ENCODE measurements around the gene GTF3C1. TPM values are rescaled to one million over a fixed set of nuclear protein-coding genes. Genes with fewer than 3 reads are reported as not detected.

The GTF3C1 gene
- total and polyA plus RNA-seq, 2 donors (not counting 1 experiment from before 2014, with no cell fraction given): 31.2 to 49.6 TPM

GRCh38 chr16:27500801-27501200 lies 48.9 kb downstream of the GTF3C1 start:
- ATAC-seq (ENCODE audit: low read depth) (no peak), DNase-seq (no peak)
- Histone ChIP-seq H3K79me2 (ENCODE audit: control insufficient read depth, insufficient read depth, low read length) (no peaks in the 10 kb centered on the region), H4K20me1 (ENCODE audit: control insufficient read depth, insufficient read depth, low read length, poor library complexity, severe bottlenecking) (no peaks in the 10 kb centered on the region), H3K9me3 (ENCODE audit: control extremely low read depth in 1 of 3, control insufficient read depth in 2 of 3, insufficient read depth in 1 of 3, low read length in 2 of 3) (no peaks in the 10 kb centered on the region), H3K9ac (ENCODE audit: low read length) (no peak overlapping the region), H3K27ac (ENCODE audit: low read length in 2 of 2) (no peak overlapping the region), H3K27me3 (replicated peaks in 1 of 4; ENCODE audit: control extremely low read depth in 1 of 4, control insufficient read depth in 3 of 4, insufficient read depth in 4 of 4, low read length in 3 of 4) (no peaks in the 10 kb centered on the region), H3K4me1 (ENCODE audit: control insufficient read depth in 2 of 2, insufficient read depth in 2 of 2, low read length in 2 of 2) (no peaks in the 10 kb centered on the region), H3K4me2 (replicated peaks; ENCODE audit: low read depth, low read length, poor library complexity, severe bottlenecking) (no peak overlapping the region), H3K4me3 (ENCODE audit: control extremely low read depth in 1 of 5, extremely low read depth in 1 of 5, insufficient read depth in 1 of 5, low read depth in 2 of 5, low read length in 4 of 5) (no peak overlapping the region), H3K36me3 (replicated peaks in 1 of 2; ENCODE audit: control extremely low read depth in 1 of 2, control insufficient read depth in 1 of 2, extremely low read depth in 1 of 2, insufficient read depth in 2 of 2, low read length in 1 of 2) (peaks cover 4 to 91% of the 10 kb centered on the region in 2 experiments), H2AFZ (ENCODE audit: insufficient read depth, low read depth, low read length, poor library complexity, severe bottlenecking) (no peak overlapping the region)
- WGBS (ENCODE audit: insufficient coverage): 100% methylated on average over 3 of the region's 3 CpGs
- Mint-ChIP-seq H3K27me3 (no peaks in the 10 kb centered on the region), H3K27ac (no peak overlapping the region), H3K4me1 (no peaks in the 10 kb centered on the region), H3K9me3 (ENCODE audit: insufficient read depth) (no peaks in the 10 kb centered on the region), H3K4me3 (no peak overlapping the region)
- intact Hi-C loops (cut with micrococcal nuclease): no loop called here
- TF ChIP-seq CTCF (IDR thresholded peaks at IDR 0.05): no peak
- no peak for TF ChIP-seq EZH2 (IDR thresholded peaks at IDR 0.05; ENCODE audit: borderline replicate concordance, insufficient read depth, low read depth, low read length, poor library complexity, severe bottlenecking)
- CTCF ChIA-PET: no interaction called here
- POLR2A ChIA-PET: no interaction called here

GRCh38 chr16:27499659-27500055 lies 50.1 kb downstream of the GTF3C1 start:
- no peak overlapping the region for H2AFZ ChIP-seq (ENCODE audit: insufficient read depth, low read depth, low read length, poor library complexity, severe bottlenecking)
- no peaks in the 10 kb centered on the region for H4K20me1 ChIP-seq (ENCODE audit: control insufficient read depth, insufficient read depth, low read length, poor library complexity, severe bottlenecking)
- WGBS (ENCODE audit: insufficient coverage): 96% methylated on average over 7 of the region's 9 CpGs
- DNase-seq (no peak), ATAC-seq (ENCODE audit: low read depth) (no peak)
- TF ChIP-seq EZH2 (IDR thresholded peaks at IDR 0.05; ENCODE audit: borderline replicate concordance, insufficient read depth, low read depth, low read length, poor library complexity, severe bottlenecking) (no peak), CTCF (IDR thresholded peaks at IDR 0.05) (no peak)
- H3K4me3 ChIP-seq (ENCODE audit: control extremely low read depth in 1 of 5, extremely low read depth in 1 of 5, insufficient read depth in 1 of 5, low read depth in 2 of 5, low read length in 4 of 5): no peak overlapping the region
- no peak overlapping the region for H3K4me2 ChIP-seq (replicated peaks; ENCODE audit: low read depth, low read length, poor library complexity, severe bottlenecking)
- H3K36me3 ChIP-seq (replicated peaks in 1 of 2; ENCODE audit: control extremely low read depth in 1 of 2, control insufficient read depth in 1 of 2, extremely low read depth in 1 of 2, insufficient read depth in 2 of 2, low read length in 1 of 2): peaks cover 4 to 91% of the 10 kb centered on the region in 2 experiments
- no peaks in the 10 kb centered on the region for H3K9me3 ChIP-seq (ENCODE audit: control extremely low read depth in 1 of 3, control insufficient read depth in 2 of 3, insufficient read depth in 1 of 3, low read length in 2 of 3)
- Mint-ChIP-seq H3K27ac (no peak overlapping the region), H3K9me3 (ENCODE audit: insufficient read depth) (no peaks in the 10 kb centered on the region), H3K4me1 (no peaks in the 10 kb centered on the region), H3K27me3 (no peaks in the 10 kb centered on the region), H3K4me3 (no peak overlapping the region)
- no peaks in the 10 kb centered on the region for H3K4me1 ChIP-seq (ENCODE audit: control insufficient read depth in 2 of 2, insufficient read depth in 2 of 2, low read length in 2 of 2)
- no peak overlapping the region for H3K27ac ChIP-seq (ENCODE audit: low read length in 2 of 2)
- H3K79me2 ChIP-seq (ENCODE audit: control insufficient read depth, insufficient read depth, low read length): no peaks in the 10 kb centered on the region
- CTCF ChIA-PET: no interaction called here
- no peak overlapping the region for H3K9ac ChIP-seq (ENCODE audit: low read length)
- H3K27me3 ChIP-seq (replicated peaks in 1 of 4; ENCODE audit: control extremely low read depth in 1 of 4, control insufficient read depth in 3 of 4, insufficient read depth in 4 of 4, low read length in 3 of 4): no peaks in the 10 kb centered on the region
- intact Hi-C loops (cut with micrococcal nuclease): no loop called here
- POLR2A ChIA-PET: no interaction called here
